HAP-1 (cell line): ENCODE data around the gene ADAM17.
"Not testable (repeated sequence)": the region's sequence is repeated elsewhere in the genome, so short reads cannot be mapped to it uniquely, and the experiment has no call there.

ENCODE experiments used
- DNase-seq, 2 experiments: peaks; one replicate each; pipeline ENCODE4 v3.0.0-alpha.2; 2016 to 2020; ENCODE audit warnings: low spot score in 2 of 2
- H3K27me3 ChIP-seq: fragments of 250-450 bp; sonication (Bioruptor Pico); 2 replicates; pipeline ENCODE4 v1.5.1; 2020; ENCODE audit warnings: low read depth, mild to moderate bottlenecking, moderate library complexity
- H3K36me3 ChIP-seq: fragments of 250-450 bp; sonication (Bioruptor Pico); replicated peaks from 2 replicates; pipeline ENCODE4 v1.5.1; 2020; ENCODE audit warnings: mild to moderate bottlenecking
- H3K4me1 ChIP-seq: fragments of 250-450 bp; sonication (Bioruptor Pico); 2 replicates; pipeline ENCODE4 v1.5.1; 2020; ENCODE audit warnings: mild to moderate bottlenecking
- H3K4me3 ChIP-seq: fragments of 250-450 bp; sonication (Bioruptor Pico); 2 replicates; pipeline ENCODE4 v1.5.1; 2020; ENCODE audit warnings: mild to moderate bottlenecking, moderate library complexity
- H3K9me3 ChIP-seq: fragments of 250-450 bp; sonication (Bioruptor Pico); 2 replicates; pipeline ENCODE4 v1.5.1; 2020; ENCODE audit warnings: mild to moderate bottlenecking, moderate library complexity
- in situ Hi-C: fragments of 300-500 bp; cut with MboI; formaldehyde crosslinking; loops from 3 replicates; pipeline ENCODE4 v1.14.3; 2020; ENCODE audit warnings: low sequenced_read_pairs, inconsistent platforms, mixed read lengths

ADAM17 gene

GRCh38 chr2:9524291-9524690 lies 31.3 kb downstream of the ADAM17 start:
- Histone ChIP-seq H3K36me3 (peaks cover 24% of the 10 kb centered on the region), H3K27me3 (no peaks in the 10 kb centered on the region), H3K4me1 (peaks cover 12% of the 10 kb centered on the region)

DNA sequence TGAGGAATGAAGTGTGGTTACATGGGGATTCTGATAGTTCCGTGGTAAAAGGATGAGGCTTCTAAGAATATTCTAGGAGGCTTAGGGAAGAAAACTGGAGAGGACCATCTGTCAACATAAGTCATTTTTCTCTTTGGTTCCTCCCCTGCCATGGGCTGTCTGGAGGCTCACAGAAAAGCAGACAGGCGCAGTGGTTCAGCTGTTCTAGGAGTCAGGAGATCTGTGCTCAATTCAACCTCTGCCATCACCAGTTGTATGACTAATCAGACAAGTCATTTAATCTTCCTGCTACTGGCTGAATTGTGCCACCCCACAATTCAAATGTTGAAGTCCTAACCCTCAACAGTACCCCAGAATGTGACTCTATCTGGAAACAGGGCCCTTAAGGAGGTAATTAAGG lies 36.4 kb downstream of the ADAM17 start:
- in situ Hi-C loops, result no loop called here
- H3K4me3 ChIP-seq, result no peak overlapping the region
- H3K4me1 ChIP-seq, result peaks cover 12% of the 10 kb centered on the region
- no peak for DNase-seq
- peaks cover 19% of the 10 kb centered on the region for H3K36me3 ChIP-seq
- H3K9me3 ChIP-seq, result no peaks in the 10 kb centered on the region
- no peaks in the 10 kb centered on the region for H3K27me3 ChIP-seq

More at GRCh38 chr2:9524291-9524690, 31.3 kb downstream of the ADAM17 start:
- in situ Hi-C loops, result no loop called here
- DNase-seq, result no peak
- H3K9me3 ChIP-seq, result no peaks in the 10 kb centered on the region
- no peak overlapping the region for H3K4me3 ChIP-seq

DNA sequence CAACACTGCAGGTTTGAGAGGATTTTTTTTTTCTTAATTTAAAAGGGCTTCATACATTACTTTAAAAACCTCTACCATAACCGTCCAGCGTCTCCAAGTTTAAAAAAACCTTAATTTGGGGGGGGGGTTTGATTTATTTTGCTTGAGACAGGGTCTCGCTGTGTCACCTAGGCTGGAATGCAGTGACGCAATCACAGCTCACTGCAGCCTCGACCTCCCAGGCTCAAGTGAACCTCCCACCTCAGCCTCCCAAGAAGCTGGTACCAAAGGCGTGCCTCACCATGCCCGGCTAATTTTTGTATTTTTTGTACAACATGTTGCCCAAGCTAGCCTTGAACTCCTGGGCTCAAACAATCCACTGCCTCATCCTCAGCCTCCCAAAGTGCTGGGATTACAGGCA lies 36.9 kb downstream of the ADAM17 start:
- no peak for DNase-seq
- Histone ChIP-seq H3K4me3 (no peak overlapping the region), H3K36me3 (peaks cover 19% of the 10 kb centered on the region), H3K9me3 (no peaks in the 10 kb centered on the region), H3K27me3 (no peaks in the 10 kb centered on the region), H3K4me1 (peaks cover 12% of the 10 kb centered on the region)
- in situ Hi-C loops, result no loop called here

DNA sequence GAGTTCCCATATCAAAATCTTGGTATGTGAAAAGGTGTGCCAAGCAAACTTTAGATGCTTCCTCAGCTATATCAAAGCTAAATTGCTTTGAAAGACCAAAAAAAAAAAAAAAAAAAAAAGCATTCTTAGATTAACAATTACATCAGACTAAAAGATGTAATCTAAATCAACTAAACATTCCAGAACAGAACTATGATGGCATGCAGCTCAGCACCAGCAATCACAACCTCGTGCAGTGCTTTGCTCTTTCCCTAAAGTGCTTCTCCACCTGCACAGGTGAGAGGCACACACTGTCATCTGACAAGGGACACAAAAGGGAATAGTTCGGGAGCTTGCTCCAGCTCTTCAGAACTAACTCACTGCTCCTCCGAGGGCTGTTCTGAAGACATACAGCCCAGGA lies 37.5 kb downstream of the ADAM17 start:
- in situ Hi-C loops, result no loop called here
- H3K36me3 ChIP-seq, result peaks cover 22% of the 10 kb centered on the region
- peaks cover 7% of the 10 kb centered on the region for H3K4me1 ChIP-seq
- no peak overlapping the region for H3K4me3 ChIP-seq
- H3K9me3 ChIP-seq, result no peaks in the 10 kb centered on the region
- H3K27me3 ChIP-seq, result no peaks in the 10 kb centered on the region
- no peak for DNase-seq

GRCh38 chr2:9517118-9517782 lies 38.4 kb downstream of the ADAM17 start:
- no peaks in the 10 kb centered on the region for H3K27me3 ChIP-seq
- H3K4me1 ChIP-seq, result no peaks in the 10 kb centered on the region
- H3K4me3 ChIP-seq, result no peak overlapping the region
- no peaks in the 10 kb centered on the region for H3K9me3 ChIP-seq
- in situ Hi-C loops, result no loop called here
- DNase-seq, result no peak
- H3K36me3 ChIP-seq, result peaks cover 26% of the 10 kb centered on the region

DNA sequence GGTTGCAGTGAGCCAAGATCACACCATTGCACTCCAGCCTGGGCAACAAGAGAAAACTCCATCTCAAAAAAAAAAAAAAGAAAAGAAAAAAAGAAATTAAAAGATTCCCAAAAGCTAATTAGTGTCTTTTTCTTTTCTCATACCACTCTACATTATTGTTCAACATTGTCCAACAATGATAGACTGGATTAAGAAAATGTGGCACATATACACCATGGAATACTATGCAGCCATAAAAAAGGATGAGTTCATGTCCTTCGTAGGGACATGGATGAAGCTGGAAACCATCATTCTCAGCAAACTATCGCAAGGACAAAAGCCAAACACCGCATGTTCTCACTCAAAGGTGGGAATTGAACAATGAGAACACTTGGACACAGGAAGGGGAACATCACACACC lies 41.7 kb downstream of the ADAM17 start:
- H3K27me3 ChIP-seq, in situ Hi-C loops, H3K4me1 ChIP-seq, H3K4me3 ChIP-seq, DNase-seq, H3K9me3 ChIP-seq: not testable (repeated sequence)
- peaks cover 19% of the 10 kb centered on the region for H3K36me3 ChIP-seq

DNA sequence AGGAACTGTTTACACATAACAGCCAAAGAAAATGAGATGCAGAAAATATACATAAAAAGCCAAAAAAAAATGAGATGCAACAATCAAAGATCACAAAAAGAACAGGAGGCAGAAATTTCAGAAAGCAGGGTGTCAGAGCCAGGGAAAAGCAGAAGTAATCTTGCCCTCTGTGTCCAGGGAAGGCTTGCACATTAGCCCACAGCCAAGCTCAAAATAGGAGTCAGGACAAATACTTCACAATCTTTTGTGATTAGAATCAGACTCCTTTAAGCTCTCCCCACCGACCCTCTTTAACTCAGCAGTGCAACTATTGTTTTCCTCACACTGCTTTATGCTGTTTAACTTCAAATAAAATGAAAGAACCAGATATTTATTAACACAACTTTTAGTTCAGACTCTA lies 46.7 kb downstream of the ADAM17 start:
- H3K9me3 ChIP-seq, result no peaks in the 10 kb centered on the region
- H3K27me3 ChIP-seq, result no peaks in the 10 kb centered on the region
- in situ Hi-C loops, result no loop called here
- DNase-seq, result no peak
- no peak overlapping the region for H3K4me3 ChIP-seq
- H3K4me1 ChIP-seq, result no peaks in the 10 kb centered on the region
- peaks cover 24% of the 10 kb centered on the region for H3K36me3 ChIP-seq

DNA sequence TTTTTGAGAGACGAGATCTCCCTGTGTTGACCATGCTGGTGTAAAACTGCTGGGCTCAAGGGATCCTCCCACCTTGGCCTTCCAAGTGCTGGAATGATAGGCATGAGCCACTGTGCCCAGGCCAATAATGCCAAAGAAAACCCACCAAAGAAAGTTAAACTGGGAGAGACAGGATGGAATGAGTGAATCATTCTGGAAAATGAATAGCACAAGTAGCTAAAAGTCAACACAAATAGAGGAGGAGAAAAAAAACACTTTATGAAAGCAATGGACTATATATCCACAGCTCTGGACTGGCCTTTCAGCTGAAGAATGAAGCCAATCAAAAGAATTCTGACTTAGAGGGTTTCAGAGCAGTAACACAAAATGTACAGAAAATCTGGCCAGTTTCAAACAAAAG lies 57.4 kb downstream of the ADAM17 start:
- Histone ChIP-seq H3K4me1 (no peaks in the 10 kb centered on the region), H3K9me3 (no peaks in the 10 kb centered on the region), H3K4me3 (no peak overlapping the region), H3K27me3 (no peaks in the 10 kb centered on the region), H3K36me3 (peaks cover 14% of the 10 kb centered on the region)
- DNase-seq, result no peak
- in situ Hi-C loops, result no loop called here

DNA sequence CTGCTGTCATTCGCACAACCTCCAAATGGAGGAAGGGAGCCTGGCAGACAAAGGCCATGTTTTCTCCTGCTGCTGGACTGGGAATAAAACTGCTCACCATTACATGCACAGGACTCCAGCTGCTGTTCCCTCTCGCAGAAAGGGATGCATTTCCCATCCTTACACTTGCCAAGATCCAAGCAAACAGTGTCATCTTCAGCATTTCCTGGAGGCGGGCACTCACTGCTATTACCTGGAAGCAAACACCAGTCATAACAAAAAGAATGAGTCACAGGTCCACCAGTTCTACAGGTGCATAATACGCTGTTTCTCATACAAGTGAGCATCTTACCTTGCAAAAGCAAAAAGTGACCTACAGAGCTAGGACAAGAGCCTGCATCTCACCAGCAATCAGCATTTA lies 58.6 kb downstream of the ADAM17 start:
- Histone ChIP-seq H3K4me1 (no peaks in the 10 kb centered on the region), H3K36me3 (peaks cover 22% of the 10 kb centered on the region), H3K4me3 (no peak overlapping the region), H3K9me3 (no peaks in the 10 kb centered on the region), H3K27me3 (no peaks in the 10 kb centered on the region)
- in situ Hi-C loops, result no loop called here
- no peak for DNase-seq

DNA sequence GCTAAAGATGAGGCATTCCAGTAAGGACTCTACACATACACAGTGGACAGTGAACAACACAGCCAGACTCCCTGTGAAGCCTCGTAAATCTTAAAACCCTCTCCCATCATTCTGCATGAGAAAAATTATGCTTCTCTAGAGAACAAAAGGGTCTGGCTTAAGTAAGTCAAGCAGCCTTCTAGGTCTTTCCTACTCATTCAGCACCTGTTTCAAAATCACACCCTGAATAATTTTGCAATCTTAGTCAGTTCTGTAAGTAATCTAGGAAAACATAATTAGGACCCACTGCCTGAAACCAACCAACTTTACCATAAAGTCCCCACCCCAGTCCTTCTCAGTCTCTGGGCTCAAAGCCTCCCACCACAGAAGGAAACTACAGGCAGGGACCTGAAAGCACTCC lies 61.5 kb downstream of the ADAM17 start:
- Histone ChIP-seq H3K9me3 (no peaks in the 10 kb centered on the region), H3K36me3 (peaks cover 38% of the 10 kb centered on the region), H3K4me1 (no peaks in the 10 kb centered on the region), H3K27me3 (no peaks in the 10 kb centered on the region), H3K4me3 (no peak overlapping the region)
- DNase-seq, result peak in 1 of 2 experiments; percentile 55
- in situ Hi-C loops, result no loop called here

GRCh38 chr2:9493478-9493877 lies 62.2 kb downstream of the ADAM17 start:
- in situ Hi-C loops, result no loop called here
- peaks cover 42% of the 10 kb centered on the region for H3K36me3 ChIP-seq
- H3K4me3 ChIP-seq, result no peak overlapping the region
- no peaks in the 10 kb centered on the region for H3K9me3 ChIP-seq
- H3K27me3 ChIP-seq, result no peaks in the 10 kb centered on the region
- no peak for DNase-seq
- no peaks in the 10 kb centered on the region for H3K4me1 ChIP-seq

DNA sequence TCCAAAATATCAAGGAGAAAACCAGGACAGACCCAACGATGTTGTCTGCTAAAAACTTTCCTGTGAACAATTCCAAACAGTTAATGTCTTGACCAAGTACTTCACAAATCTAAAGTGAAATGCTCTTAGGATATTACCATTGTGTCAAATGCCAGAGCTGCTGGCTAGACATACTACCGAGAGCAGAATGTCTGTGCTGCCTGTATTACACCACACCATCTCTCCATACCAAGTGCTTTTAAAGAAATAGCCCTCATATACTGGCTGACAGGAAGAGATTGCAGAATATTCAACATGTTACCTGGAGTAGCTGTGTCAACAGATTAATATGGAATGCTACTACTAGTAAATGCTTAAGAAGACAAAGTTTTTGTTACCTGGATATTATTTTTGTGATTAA lies 62.7 kb downstream of the ADAM17 start:
- Histone ChIP-seq H3K4me3 (no peak overlapping the region), H3K36me3 (peaks cover 46% of the 10 kb centered on the region), H3K9me3 (no peaks in the 10 kb centered on the region), H3K4me1 (no peaks in the 10 kb centered on the region), H3K27me3 (no peaks in the 10 kb centered on the region)
- DNase-seq, result no peak
- in situ Hi-C loops, result no loop called here

DNA sequence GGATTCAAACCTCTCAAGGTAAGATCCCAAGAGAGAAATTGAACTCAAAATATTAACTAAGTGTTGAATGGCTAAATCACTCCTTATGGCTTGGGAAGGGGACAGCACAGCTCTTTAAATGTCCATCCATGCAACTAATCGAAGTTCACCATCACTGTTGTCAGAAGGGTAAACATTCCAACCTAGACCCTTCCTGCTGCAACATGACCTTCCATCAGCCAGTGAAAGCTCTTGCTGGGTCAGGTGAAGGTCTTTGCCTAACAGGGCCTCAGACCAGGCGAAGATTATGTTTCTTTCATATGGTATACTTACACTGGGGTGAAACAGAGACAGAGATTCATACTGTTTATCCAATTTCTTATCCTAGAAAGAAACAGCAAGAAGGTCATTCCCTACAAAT lies 64.8 kb downstream of the ADAM17 start:
- no peaks in the 10 kb centered on the region for H3K9me3 ChIP-seq
- H3K4me1 ChIP-seq, result no peaks in the 10 kb centered on the region
- in situ Hi-C loops, result no loop called here
- no peak overlapping the region for H3K4me3 ChIP-seq
- no peak for DNase-seq
- peaks cover 56% of the 10 kb centered on the region for H3K36me3 ChIP-seq
- H3K27me3 ChIP-seq, result no peaks in the 10 kb centered on the region

DNA sequence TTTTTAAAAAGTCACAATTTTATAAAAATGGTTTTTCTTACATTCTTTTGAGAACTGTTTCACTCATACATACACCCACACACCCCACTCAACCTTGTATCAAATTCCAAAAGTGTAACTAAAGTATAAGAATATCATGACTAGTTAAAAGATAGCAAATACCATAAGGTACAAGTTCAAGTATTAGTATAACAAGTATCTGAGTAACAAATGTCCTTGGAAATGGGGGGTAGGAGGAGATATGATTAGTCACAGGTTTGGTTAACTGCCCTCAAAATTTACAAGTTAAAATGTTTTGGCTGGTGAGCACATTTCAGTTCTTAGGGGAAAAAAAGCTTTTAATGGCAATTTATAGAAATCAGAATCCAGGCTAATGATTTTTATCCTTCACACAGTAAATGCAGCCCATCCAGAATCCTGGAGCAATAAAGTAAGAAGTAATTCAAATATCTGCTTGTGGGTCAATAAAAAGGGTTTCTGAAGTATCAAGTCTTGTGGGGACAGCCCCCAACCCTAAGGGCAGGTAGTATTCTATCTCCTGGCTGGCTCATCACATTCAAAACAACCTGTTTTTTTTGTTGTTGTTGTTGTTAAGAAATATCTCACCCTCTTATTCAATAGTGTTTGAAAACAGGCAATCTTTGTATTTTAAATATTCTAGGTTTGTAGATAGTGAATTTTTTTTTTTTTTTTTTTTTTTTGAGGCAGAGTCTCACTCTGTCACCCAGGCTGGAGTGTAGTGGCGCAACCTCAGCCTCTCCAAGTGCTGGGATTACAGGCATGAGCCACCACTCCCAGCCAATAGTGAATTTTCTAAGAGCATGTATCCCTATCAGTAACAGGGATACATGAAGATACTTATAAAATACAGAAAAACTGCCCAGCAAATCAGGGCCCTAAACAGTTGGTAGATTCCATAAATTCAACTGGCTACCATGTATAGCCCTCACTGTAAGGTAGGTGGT lies 66.8 kb downstream of the ADAM17 start:
- Histone ChIP-seq H3K9me3 (no peaks in the 10 kb centered on the region), H3K36me3 (peaks cover 68% of the 10 kb centered on the region), H3K4me1 (no peaks in the 10 kb centered on the region), H3K4me3 (no peak overlapping the region), H3K27me3 (no peaks in the 10 kb centered on the region)
- in situ Hi-C loops, result no loop called here
- DNase-seq, result no peak
